Measurements from ENCODE around the gene SNX17.

GRCh38 chr2:27354597-27354927, 15.9 kb upstream of the SNX17 start:
- no peak for TF ChIP-seq PRPF4 (IDR thresholded peaks at IDR 0.05; ENCODE audit: low read depth, low read length, poor library complexity, severe bottlenecking)
- TF ChIP-seq POLR2AphosphoS5 (IDR thresholded peaks at IDR 0.05; ENCODE audit: low read depth, low read length) = no peak
- no peak for TF ChIP-seq ZNF891 (CRISPR knock-in tag; IDR thresholded peaks at IDR 0.05)
- TF ChIP-seq RAD21 (CRISPR knock-in tag; IDR thresholded peaks at IDR 0.05) = no peak
- no peak for TF ChIP-seq ZBED4 (CRISPR knock-in tag; IDR thresholded peaks at IDR 0.05; ENCODE audit: borderline replicate concordance)
- no peak for TF ChIP-seq SIN3A (IDR thresholded peaks at IDR 0.05; ENCODE audit: borderline replicate concordance, low read depth, low read length)

Measured in HepG2 (cell line).